Measurements from ENCODE around the gene ADM.

The ADM gene

GRCh38 chr11:10323793-10324170 is 18.9 kb downstream of the ADM start:
- Histone ChIP-seq H3K27ac (ENCODE audit: low read depth, low read length) (no peak overlapping the region), H3K79me1 (ENCODE audit: low read length) (no peaks in the 10 kb centered on the region)
- DNase-seq = no peak

GRCh38 chr11:10324474-10324873 is 19.6 kb downstream of the ADM start:
- DNase-seq = no peak
- Histone ChIP-seq H3K56ac (ENCODE audit: low read length) (peak overlapping the region; percentile 6), H2BK5ac (ENCODE audit: low read length) (no peak overlapping the region), H3K9ac (ENCODE audit: low read length) (no peak overlapping the region), H2BK120ac (ENCODE audit: low read depth, low read length) (no peak overlapping the region), H2AK5ac (ENCODE audit: low read length) (no peak overlapping the region), H3K18ac (ENCODE audit: low read length) (peak overlapping the region; percentile 61), H3K27ac (ENCODE audit: low read depth, low read length) (no peak overlapping the region), H3K79me2 (ENCODE audit: control insufficient read depth, insufficient read depth, low read length) (no peaks in the 10 kb centered on the region), H3K4ac (ENCODE audit: low read depth, low read length) (no peak overlapping the region), H3K27me3 (ENCODE audit: insufficient read depth, low read length, poor library complexity) (no peaks in the 10 kb centered on the region), H3K23ac (ENCODE audit: low read length) (no peak overlapping the region), H4K8ac (ENCODE audit: low read depth, low read length) (no peak overlapping the region), H3K4me2 (ENCODE audit: low read length) (no peak overlapping the region), H3K4me1 (ENCODE audit: control insufficient read depth, low read depth, low read length) (peaks cover 8% of the 10 kb centered on the region), H4K5ac (ENCODE audit: low read length) (no peak overlapping the region), H2BK15ac (replicated peaks; ENCODE audit: low read depth) (peak overlapping the region; percentile 97), H3K79me1 (ENCODE audit: low read length) (no peaks in the 10 kb centered on the region), H3K4me3 (ENCODE audit: low read length) (no peak overlapping the region), H3K36me3 (ENCODE audit: control insufficient read depth, insufficient read depth, low read length) (no peaks in the 10 kb centered on the region)
- no CpG with 5 or more reads among the region's 3 CpGs for WGBS (ENCODE audit: extremely low coverage, insufficient coverage, low lambda C conversion rate)

More at GRCh38 chr11:10323793-10324170, 18.9 kb downstream of the ADM start:
- Histone ChIP-seq H4K8ac (ENCODE audit: low read depth, low read length) (no peak overlapping the region), H2BK5ac (ENCODE audit: low read length) (no peak overlapping the region), H3K4me3 (ENCODE audit: low read length) (no peak overlapping the region), H2BK15ac (replicated peaks; ENCODE audit: low read depth) (no peak overlapping the region), H3K9ac (ENCODE audit: low read length) (peak overlapping the region; percentile 13), H3K4me1 (ENCODE audit: control insufficient read depth, low read depth, low read length) (peaks cover 8% of the 10 kb centered on the region), H2BK120ac (ENCODE audit: low read depth, low read length) (no peak overlapping the region), H3K27me3 (ENCODE audit: insufficient read depth, low read length, poor library complexity) (no peaks in the 10 kb centered on the region), H3K56ac (ENCODE audit: low read length) (peak overlapping the region; percentile 40), H2AK5ac (ENCODE audit: low read length) (peak overlapping the region; percentile 66), H3K4me2 (ENCODE audit: low read length) (no peak overlapping the region), H3K18ac (ENCODE audit: low read length) (peak overlapping the region; percentile 92), H4K5ac (ENCODE audit: low read length) (no peak overlapping the region), H3K23ac (ENCODE audit: low read length) (no peak overlapping the region), H3K36me3 (ENCODE audit: control insufficient read depth, insufficient read depth, low read length) (no peaks in the 10 kb centered on the region), H3K4ac (ENCODE audit: low read depth, low read length) (peak overlapping the region; percentile 65), H3K79me2 (ENCODE audit: control insufficient read depth, insufficient read depth, low read length) (no peaks in the 10 kb centered on the region)
- no CpG with 5 or more reads among the region's 1 CpG for WGBS (ENCODE audit: extremely low coverage, insufficient coverage, low lambda C conversion rate)

GRCh38 chr11:10325277-10326011 is 20.6 kb downstream of the ADM start:
- Histone ChIP-seq H2BK120ac (ENCODE audit: low read depth, low read length) (no peak overlapping the region), H3K23ac (ENCODE audit: low read length) (no peak overlapping the region), H3K4me3 (ENCODE audit: low read length) (no peak overlapping the region), H2AK5ac (ENCODE audit: low read length) (no peak overlapping the region), H3K4me1 (ENCODE audit: control insufficient read depth, low read depth, low read length) (peaks cover 8% of the 10 kb centered on the region), H4K5ac (ENCODE audit: low read length) (no peak overlapping the region), H3K4me2 (ENCODE audit: low read length) (no peak overlapping the region), H3K27ac (ENCODE audit: low read depth, low read length) (no peak overlapping the region), H3K4ac (ENCODE audit: low read depth, low read length) (no peak overlapping the region), H3K79me2 (ENCODE audit: control insufficient read depth, insufficient read depth, low read length) (no peaks in the 10 kb centered on the region), H3K9ac (ENCODE audit: low read length) (no peak overlapping the region), H2BK5ac (ENCODE audit: low read length) (no peak overlapping the region), H3K18ac (ENCODE audit: low read length) (no peak overlapping the region), H3K56ac (ENCODE audit: low read length) (no peak overlapping the region), H3K79me1 (ENCODE audit: low read length) (no peaks in the 10 kb centered on the region), H3K27me3 (ENCODE audit: insufficient read depth, low read length, poor library complexity) (no peaks in the 10 kb centered on the region), H2BK15ac (replicated peaks; ENCODE audit: low read depth) (no peak overlapping the region), H3K36me3 (ENCODE audit: control insufficient read depth, insufficient read depth, low read length) (no peaks in the 10 kb centered on the region), H4K8ac (ENCODE audit: low read depth, low read length) (no peak overlapping the region)
- no CpG with 5 or more reads among the region's 6 CpGs for WGBS (ENCODE audit: extremely low coverage, insufficient coverage, low lambda C conversion rate)
- no peak for DNase-seq

- Histone ChIP-seq H3K36me3 (ENCODE audit: control insufficient read depth, insufficient read depth, low read length) (no peaks in the 10 kb centered on the region), H3K4ac (ENCODE audit: low read depth, low read length) (no peak overlapping the region), H2BK120ac (ENCODE audit: low read depth, low read length) (no peak overlapping the region), H2BK15ac (replicated peaks; ENCODE audit: low read depth) (no peak overlapping the region), H2AK5ac (ENCODE audit: low read length) (no peak overlapping the region), H3K79me2 (ENCODE audit: control insufficient read depth, insufficient read depth, low read length) (no peaks in the 10 kb centered on the region), H3K4me1 (ENCODE audit: control insufficient read depth, low read depth, low read length) (peaks cover 8% of the 10 kb centered on the region), H2BK5ac (ENCODE audit: low read length) (no peak overlapping the region), H3K27ac (ENCODE audit: low read depth, low read length) (no peak overlapping the region), H3K4me2 (ENCODE audit: low read length) (no peak overlapping the region), H3K27me3 (ENCODE audit: insufficient read depth, low read length, poor library complexity) (no peaks in the 10 kb centered on the region), H3K23ac (ENCODE audit: low read length) (no peak overlapping the region), H3K56ac (ENCODE audit: low read length) (peak overlapping the region; percentile 3), H3K18ac (ENCODE audit: low read length) (no peak overlapping the region), H4K5ac (ENCODE audit: low read length) (no peak overlapping the region), H3K4me3 (ENCODE audit: low read length) (no peak overlapping the region), H3K9ac (ENCODE audit: low read length) (no peak overlapping the region), H3K79me1 (ENCODE audit: low read length) (no peaks in the 10 kb centered on the region), H4K8ac (ENCODE audit: low read depth, low read length) (no peak overlapping the region)
- no CpG with 5 or more reads among the region's 2 CpGs for whole genome bisulfite sequencing (ENCODE audit: extremely low coverage, insufficient coverage, low lambda C conversion rate)
- DNase-seq = no peak
Observed at GRCh38 chr11:10326012-10326964, 21.4 kb downstream of the ADM start.

- no peak overlapping the region for H3K9ac ChIP-seq (ENCODE audit: low read length)
- peaks cover 8% of the 10 kb centered on the region for H3K4me1 ChIP-seq (ENCODE audit: control insufficient read depth, low read depth, low read length)
- no peak overlapping the region for H2BK120ac ChIP-seq (ENCODE audit: low read depth, low read length)
- no peaks in the 10 kb centered on the region for H3K79me2 ChIP-seq (ENCODE audit: control insufficient read depth, insufficient read depth, low read length)
- no peaks in the 10 kb centered on the region for H3K27me3 ChIP-seq (ENCODE audit: insufficient read depth, low read length, poor library complexity)
- H3K23ac ChIP-seq (ENCODE audit: low read length) = peak overlapping the region; percentile 25
- H3K4me3 ChIP-seq (ENCODE audit: low read length) = no peak overlapping the region
- no peak overlapping the region for H3K18ac ChIP-seq (ENCODE audit: low read length)
- no peak overlapping the region for H4K5ac ChIP-seq (ENCODE audit: low read length)
- no peak overlapping the region for H3K27ac ChIP-seq (ENCODE audit: low read depth, low read length)
- no peak overlapping the region for H2BK15ac ChIP-seq (replicated peaks; ENCODE audit: low read depth)
- DNase-seq = no peak
- H2AK5ac ChIP-seq (ENCODE audit: low read length) = no peak overlapping the region
- H3K4me2 ChIP-seq (ENCODE audit: low read length) = no peak overlapping the region
- H3K79me1 ChIP-seq (ENCODE audit: low read length) = no peaks in the 10 kb centered on the region
- H3K4ac ChIP-seq (ENCODE audit: low read depth, low read length) = no peak overlapping the region
- no peak overlapping the region for H4K8ac ChIP-seq (ENCODE audit: low read depth, low read length)
- no peaks in the 10 kb centered on the region for H3K36me3 ChIP-seq (ENCODE audit: control insufficient read depth, insufficient read depth, low read length)
- no peak overlapping the region for H3K56ac ChIP-seq (ENCODE audit: low read length)
- no peak overlapping the region for H2BK5ac ChIP-seq (ENCODE audit: low read length)
Observed at GRCh38 chr11:10327254-10327653, 22.4 kb downstream of the ADM start.
